HG02852 (cell line): ENCODE measurements around the gene CACNA1S.

Experiments used
- ATAC-seq: cut with Tn5 transposase; IDR thresholded peaks from one replicate; pipeline ENCODE4 v1.9.1; 2021; ENCODE audit warnings: mild to moderate bottlenecking, moderate library complexity; ENCODE audit not compliant: unreplicated experiment

The CACNA1S gene

DNA sequence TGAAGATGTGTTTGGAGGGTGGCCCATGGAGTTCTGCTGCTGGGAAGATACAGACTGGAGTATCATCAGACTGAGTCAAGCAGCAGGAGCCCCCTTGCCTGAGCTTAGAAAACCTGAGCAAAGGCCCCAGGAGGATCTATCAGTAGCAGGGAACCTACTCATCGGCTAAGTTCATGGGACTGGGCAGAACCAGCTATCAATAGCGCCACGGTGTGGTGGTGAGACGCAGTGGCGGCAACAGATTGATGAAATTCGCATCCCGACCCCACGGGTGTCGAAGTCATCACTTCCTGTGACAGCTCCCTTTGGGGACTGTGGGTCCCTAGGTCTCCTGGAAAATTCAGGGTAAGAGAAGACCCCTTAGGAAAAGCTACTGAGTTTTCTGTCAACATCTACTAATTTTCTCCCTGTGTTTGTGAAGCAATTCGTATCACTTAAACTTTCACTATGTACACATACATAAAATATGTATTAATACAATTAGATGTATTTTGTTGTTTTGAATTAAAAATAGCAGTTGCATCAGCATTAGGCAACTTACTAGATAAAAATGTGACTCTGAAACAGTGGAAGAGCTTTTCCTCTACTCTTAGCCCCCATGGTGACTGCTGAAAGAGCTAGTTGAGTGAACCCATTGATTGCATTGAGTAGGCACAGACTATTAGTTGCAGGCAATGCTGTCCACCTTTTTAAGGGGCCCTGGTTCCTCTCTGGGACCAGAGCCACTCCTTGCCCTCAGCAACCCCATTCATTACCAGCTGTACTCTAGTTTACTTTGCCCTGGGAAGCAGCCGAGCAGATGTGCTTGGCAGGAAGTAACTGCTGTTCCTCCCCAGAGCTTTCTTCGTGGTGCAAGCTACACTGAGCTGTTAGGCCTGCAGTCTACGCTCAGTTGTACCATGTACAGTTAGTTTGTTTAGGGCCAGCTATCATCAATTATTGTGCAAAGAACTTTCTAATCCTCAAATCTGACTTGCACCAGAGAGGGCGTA, 7.3 kb upstream of the CACNA1S start:
- ATAC-seq, result no peak

GRCh38 chr1:201116091-201116490, 3.9 kb upstream of the CACNA1S start:
- no peak for ATAC-seq

DNA sequence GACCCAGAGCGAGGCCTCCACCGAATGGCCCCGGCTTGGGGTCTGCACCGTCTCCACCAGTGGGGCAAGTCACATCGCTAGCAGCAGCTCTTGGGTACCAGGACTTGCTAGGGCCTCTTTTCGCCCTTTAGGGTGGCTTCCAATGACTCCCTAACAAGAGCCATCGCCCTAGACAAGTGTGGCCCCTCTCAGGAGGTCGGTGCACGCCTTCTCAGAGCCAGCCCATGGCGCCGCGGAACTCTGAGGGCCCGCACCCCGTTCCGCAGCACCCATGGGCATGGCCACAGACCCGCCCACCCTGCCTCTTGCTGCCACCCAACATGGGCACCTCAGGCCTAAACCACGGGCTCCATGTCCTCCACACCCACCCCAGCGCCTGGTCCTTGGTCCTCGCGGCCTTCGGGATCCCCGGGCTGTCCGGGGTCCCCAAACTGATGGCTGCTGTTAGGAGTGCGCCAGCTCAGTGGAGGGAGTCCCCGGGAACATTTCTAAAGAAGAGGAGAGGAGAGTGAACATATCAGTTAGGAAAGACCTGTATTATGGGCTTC, 3.2 kb upstream of the CACNA1S start:
- ATAC-seq, result no peak

DNA sequence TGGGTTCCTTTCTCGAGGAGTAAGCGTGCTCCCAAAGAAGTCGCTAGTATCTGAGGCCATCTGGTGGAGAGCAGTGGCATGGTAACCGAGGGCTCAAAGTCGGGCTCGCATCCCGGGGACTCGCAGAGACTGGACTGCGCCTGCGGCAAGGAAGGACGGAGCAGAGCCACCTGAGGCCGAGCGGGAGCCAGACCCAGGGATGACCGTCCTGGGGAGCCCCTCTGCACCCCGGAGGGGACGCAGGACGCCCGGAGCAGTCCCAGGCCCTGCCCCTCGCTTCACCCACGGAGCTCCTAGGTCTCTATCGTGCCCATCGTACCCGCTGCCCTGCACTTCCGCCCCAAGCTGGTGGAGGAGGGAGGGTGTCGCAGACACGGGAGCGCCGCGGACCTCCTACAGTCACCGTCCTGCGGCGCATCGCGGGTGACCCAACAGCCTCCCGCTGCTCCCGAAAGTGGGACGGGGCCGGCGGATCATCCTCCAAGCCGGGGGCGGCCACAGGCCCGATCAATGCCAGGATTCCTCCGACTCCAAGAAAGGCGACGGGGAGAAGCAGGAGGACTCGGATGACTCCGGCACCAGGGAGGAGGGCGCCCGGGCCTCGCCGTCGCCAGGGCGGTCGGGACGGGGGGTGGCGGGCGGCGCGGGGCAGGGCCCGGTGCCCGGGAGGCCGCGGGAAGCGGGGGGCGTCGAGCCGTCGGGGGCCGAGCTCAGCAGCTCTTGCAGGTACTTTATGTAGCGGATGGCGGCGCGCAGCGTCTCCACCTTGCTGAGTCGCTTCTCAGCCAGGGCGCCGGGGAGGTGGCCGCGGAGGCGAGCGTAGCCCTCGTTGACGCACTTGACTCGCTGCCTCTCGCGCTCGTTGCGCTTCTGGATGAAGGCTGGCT, 2.3 kb upstream of the CACNA1S start:
- peak; percentile 85 for ATAC-seq

- ATAC-seq, result no peak
Observed at GRCh38 chr1:201113451-201114244, 1.4 kb upstream of the CACNA1S start.

GRCh38 chr1:201112926-201113325, 700 bp upstream of the CACNA1S start:
- no peak for ATAC-seq

DNA sequence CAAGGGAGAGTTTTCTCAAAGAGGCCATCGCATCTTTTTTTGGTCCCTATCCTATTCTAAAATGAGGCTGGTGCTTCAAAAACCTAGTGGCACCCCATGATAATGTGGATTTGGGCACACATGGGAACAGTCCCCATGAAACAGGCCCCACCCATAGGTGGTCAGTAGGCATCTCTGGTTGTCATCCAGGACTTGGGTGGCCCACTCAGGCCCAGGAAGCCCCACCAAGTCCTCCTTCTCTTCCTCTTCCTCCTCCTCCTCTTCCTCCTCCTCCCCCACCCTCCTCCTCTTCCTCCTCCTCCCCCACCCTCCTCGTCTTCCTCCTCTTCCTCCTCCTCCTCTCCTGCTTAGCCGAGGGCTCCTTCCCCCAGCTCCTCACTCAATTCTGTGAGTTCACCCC, 554 bp downstream of the CACNA1S start:
- no peak for ATAC-seq

GRCh38 chr1:201111156-201111555, 1.1 kb downstream of the CACNA1S start:
- ATAC-seq, result no peak

DNA sequence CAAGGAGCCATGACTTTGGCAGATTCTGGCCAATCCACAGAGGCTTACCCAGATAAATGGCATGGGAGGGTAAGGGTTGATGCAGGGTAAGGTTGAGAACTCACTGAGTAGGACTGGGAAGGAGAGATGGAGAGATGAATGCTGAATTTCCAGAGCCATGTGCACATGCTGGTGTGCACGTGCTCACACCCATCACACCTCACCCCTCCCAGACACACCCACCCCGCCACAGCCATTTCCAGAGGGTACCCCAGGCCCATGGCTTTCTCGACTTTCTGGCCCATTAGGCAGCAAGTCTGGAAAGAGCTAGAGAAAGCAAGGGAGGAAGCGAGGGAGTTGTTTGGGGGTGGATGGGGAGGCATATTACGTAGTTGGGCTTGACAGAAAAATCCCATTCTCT, 1.6 kb downstream of the CACNA1S start:
- ATAC-seq, result no peak

- ATAC-seq, result no peak
Observed at GRCh38 chr1:201110138-201110537, 2.1 kb downstream of the CACNA1S start.

- ATAC-seq, result no peak
Observed at GRCh38 chr1:201109651-201110050, 2.6 kb downstream of the CACNA1S start.

GRCh38 chr1:201108614-201109013, 3.6 kb downstream of the CACNA1S start:
- no peak for ATAC-seq

DNA sequence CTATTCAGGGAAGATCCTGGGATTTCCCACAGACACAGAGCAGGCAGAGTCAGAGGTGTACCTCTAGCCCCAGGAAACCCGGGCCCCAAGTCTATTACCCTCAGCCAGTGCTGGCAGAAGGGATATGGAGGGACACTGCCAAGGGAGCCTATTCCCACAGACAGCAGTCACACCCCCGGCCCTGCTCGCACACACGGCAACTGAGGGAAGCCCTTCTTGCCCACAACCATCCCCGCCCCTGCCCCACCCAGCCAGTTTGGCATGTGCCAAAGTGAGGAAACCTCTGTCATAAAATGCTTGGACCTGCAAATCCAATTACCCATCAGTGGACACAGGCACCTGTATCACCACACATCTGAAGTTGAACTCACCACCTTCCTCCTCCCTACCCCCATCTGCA, 6.5 kb downstream of the CACNA1S start:
- ATAC-seq, result no peak

- no peak for ATAC-seq
Observed at GRCh38 chr1:201104141-201104540, 8.1 kb downstream of the CACNA1S start.

GRCh38 chr1:201103666-201104065, 8.6 kb downstream of the CACNA1S start:
- no peak for ATAC-seq

DNA sequence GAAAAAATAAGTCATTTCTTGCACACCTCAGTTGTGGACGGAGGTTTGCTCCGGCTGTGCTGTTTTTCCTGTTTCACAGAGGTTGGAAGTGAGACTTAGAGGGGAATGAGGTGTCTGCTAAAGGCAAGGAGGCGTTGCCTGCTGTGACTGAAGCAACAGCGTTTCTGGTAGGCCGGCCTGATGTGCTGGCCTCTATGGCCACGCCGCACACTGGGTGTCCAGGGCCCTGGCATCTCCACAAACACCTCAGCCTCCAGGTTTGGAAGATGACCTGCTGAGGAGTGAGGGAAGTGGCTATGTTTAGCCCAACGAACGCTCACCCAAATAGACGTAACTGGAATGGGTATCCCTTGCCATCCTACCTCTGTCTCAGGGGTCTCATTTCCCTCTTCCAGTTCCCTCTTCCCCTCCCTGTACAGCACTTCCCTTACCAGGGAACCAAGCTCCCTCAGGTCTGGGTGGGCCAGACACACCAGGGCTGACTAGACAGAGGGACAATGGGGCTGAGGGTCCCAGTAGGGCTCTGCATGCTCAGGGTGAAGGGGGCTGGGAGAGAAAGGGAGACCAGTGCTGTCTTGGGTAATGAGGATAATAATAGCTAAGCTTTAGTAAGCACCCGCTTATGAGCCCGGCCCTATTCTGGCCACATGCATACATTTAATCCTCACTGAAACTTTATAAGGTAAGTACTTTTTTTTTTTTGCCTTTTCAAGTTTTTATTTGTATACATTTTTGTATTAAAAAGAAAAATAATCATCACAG, 11.9 kb downstream of the CACNA1S start:
- no peak for ATAC-seq

GRCh38 chr1:201098992-201099677, 13.1 kb downstream of the CACNA1S start:
- ATAC-seq, result no peak

DNA sequence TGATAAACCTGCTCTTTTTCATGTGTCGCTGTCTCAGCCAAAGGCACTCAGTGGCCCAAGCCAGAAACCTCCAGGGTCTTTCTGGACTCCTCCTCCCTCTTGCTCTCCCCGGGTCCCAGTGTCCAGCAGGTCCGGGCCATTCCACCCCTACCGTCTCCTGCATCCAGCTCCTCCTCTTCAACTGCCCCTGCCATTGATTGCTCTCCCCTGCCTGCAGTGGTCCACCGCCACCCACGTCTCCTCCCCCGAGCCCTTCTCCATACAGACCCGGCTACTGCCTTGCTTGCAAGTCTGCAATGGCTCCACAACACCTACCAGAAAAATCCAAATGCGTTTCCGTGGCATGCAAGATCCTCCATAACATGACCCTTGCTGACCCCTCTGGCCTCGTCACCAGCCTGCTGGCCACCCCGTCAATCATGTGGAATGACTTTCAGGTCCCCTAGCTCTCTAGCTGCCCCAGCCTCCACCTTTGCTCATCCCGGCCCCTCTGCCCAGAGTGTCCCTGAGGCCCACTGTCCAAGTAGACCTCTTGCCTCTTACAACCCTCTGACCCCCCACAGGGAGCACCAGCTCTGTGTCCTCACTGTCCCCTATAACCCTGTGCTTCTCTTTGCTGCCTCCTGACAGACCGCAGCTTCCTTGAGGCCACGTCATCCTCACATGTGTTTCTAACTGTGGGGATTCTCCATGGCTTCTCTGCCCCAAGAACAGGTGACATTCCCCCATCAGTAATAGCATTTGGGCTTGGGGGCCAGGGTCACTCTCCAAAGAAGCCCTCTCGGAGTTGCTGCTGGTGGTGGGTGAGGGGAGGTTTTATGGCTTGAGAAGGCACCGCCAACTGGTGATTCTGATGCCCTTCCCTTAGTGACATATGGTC, 15.0 kb downstream of the CACNA1S start:
- no peak for ATAC-seq
